Measurements from ENCODE around the gene TMEM190.
A peak's percentile ranks its signal among the peaks of the same experiment; 100 is the strongest.
"Not testable (repeated sequence)": the region's sequence is repeated elsewhere in the genome, so short reads cannot be mapped to it uniquely, and the experiment has no call there.

TMEM190 gene

DNA sequence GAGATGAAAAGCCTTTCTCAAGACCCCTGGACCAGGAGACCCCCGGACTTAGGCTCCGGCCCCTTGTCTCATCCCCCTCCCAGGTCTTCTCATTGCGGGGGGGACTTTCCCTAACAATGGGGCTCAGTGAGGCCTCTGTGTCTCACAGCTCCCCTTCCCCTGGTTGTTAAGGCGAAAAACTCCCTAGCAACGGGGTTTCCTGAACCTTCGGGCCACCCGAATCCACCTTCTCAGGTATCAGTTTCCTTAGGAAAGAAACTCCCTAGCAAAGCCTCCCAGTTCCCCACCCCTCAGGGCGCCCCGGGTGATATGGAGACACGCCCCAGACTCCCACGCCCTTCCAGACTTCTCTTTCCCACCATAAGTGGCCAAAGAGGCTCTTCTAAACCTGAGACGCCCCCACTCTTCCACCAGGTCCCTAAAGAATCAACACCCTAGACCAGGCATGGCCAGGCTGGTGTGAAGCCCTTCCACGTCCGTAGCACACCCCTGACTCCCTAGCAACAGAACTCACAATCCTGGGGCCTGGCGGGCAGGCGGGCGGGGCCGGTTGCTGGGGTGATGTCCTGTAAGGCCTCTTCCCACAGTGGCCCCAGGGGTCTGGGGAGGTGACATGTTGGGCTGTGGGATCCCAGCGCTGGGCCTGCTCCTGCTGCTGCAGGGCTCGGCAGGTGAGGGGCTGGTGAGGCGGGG lies at the start of gene TMEM190:
Gene TMEM190, plus strand, starts transcription at position 586 of the 693 bp plus-strand sequence. Its CDS starts 28 bp downstream, at position 614.
- Histone ChIP-seq H3K4me3 (ENCODE audit: low read length in 2 of 2) (no peak within 1 kb of the TSS), H3K36me3 (ENCODE audit: control insufficient read depth in 2 of 2, insufficient read depth in 2 of 2, low read length in 2 of 2) (no peaks in the 10 kb centered on the region), H3K9me3 (ENCODE audit: control insufficient read depth in 2 of 2, low read length in 2 of 2) (no peaks in the 10 kb centered on the region), H3K4me1 (ENCODE audit: control insufficient read depth, insufficient read depth, low read length) (no peaks in the 10 kb centered on the region), H3K27ac (ENCODE audit: low read length) (no peak within 1 kb of the TSS), H3K9ac (ENCODE audit: low read length in 2 of 2) (no peak within 1 kb of the TSS), H3K27me3 (ENCODE audit: control insufficient read depth in 1 of 2, insufficient read depth in 2 of 2, low read length in 2 of 2) (peaks cover 32 to 49% of the 10 kb centered on the region in 2 donors)

DNA sequence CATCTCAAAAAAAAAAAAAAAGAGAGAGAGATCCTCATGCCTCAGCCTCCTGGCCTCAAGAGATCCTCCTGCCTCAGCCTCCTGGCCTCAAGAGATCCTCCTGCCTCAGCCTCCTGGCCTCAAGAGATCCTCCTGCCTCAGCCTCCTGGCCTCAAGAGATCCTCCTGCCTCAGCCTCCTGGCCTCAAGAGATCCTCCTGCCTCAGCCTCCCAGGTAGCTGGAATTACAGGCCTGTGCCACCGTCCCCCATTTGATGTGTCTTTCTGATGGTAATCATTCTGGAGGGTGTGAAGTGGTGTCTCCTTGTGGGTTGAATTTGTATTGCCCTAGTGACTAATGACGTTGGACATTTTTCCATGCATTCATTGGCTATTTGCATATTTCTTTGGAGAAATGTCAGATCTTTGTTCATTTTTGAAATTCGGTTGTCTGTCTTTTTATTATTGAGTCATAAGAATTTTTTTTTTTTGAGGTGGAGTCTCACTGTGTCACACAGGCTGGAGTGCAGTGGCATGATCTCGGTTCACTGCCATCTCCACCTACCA lies 47.8 kb upstream of the TMEM190 start:
- H3K27me3 ChIP-seq (ENCODE audit: control insufficient read depth in 1 of 2, insufficient read depth in 2 of 2, low read length in 2 of 2); H3K9me3 ChIP-seq (ENCODE audit: control insufficient read depth in 2 of 2, low read length in 2 of 2); H3K27ac ChIP-seq (ENCODE audit: low read length); H3K4me1 ChIP-seq (ENCODE audit: control insufficient read depth, insufficient read depth, low read length); H3K36me3 ChIP-seq (ENCODE audit: control insufficient read depth in 2 of 2, insufficient read depth in 2 of 2, low read length in 2 of 2); H3K9ac ChIP-seq (ENCODE audit: low read length in 2 of 2); H3K4me3 ChIP-seq (ENCODE audit: low read length in 2 of 2): not testable (repeated sequence)

DNA sequence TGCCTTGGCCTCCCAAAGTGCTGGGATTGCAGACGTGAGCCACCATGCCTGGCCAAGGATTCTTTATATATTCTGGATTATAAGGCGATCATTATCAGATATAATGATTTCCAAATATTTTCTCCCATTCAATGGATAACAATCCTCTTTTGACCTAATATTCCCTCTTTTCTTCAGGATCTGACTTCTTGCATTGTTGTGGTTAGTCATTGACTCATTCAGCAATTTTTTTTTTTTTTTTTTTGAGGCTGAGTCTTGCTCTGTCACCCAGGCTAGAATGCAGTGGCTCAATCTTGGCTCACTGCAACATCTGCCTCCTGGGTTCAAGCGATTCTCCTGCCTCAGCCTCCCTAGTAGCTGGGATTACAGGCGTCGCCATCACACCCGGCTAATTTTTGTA lies 46.8 kb upstream of the TMEM190 start:
- not testable (repeated sequence) for H3K9me3 ChIP-seq (ENCODE audit: control insufficient read depth in 2 of 2, low read length in 2 of 2); H3K27me3 ChIP-seq (ENCODE audit: control insufficient read depth in 1 of 2, insufficient read depth in 2 of 2, low read length in 2 of 2); H3K4me3 ChIP-seq (ENCODE audit: low read length in 2 of 2); H3K9ac ChIP-seq (ENCODE audit: low read length in 2 of 2); H3K4me1 ChIP-seq (ENCODE audit: control insufficient read depth, insufficient read depth, low read length); H3K27ac ChIP-seq (ENCODE audit: low read length); H3K36me3 ChIP-seq (ENCODE audit: control insufficient read depth in 2 of 2, insufficient read depth in 2 of 2, low read length in 2 of 2)

DNA sequence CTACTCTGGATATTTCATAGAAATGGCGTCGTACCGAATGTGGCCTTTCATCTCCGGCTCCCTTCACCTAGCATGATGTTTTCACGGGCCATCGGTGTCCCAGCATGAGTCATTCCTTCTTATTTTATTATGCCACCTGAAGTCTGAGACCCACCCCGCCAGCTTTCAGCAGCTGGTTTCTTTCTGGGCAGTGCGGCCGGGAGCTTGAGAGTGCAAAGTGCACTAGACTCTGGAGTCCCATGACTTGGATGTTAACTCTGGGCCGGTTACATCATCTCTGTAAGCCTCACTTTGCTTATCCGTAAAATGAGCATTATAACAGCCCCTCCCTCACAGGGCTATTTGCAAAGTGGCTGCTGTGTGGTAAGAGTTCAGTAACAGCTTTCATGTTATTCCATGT lies 42.8 kb upstream of the TMEM190 start:
- Histone ChIP-seq H3K27me3 (ENCODE audit: control insufficient read depth in 1 of 2, insufficient read depth in 2 of 2, low read length in 2 of 2) (peaks cover 2 to 4% of the 10 kb centered on the region in 2 donors), H3K4me3 (ENCODE audit: low read length in 2 of 2) (no peak overlapping the region), H3K27ac (ENCODE audit: low read length) (no peak overlapping the region), H3K9ac (ENCODE audit: low read length in 2 of 2) (no peak overlapping the region), H3K9me3 (ENCODE audit: control insufficient read depth in 2 of 2, low read length in 2 of 2) (no peaks in the 10 kb centered on the region), H3K36me3 (ENCODE audit: control insufficient read depth in 2 of 2, insufficient read depth in 2 of 2, low read length in 2 of 2) (no peaks in the 10 kb centered on the region), H3K4me1 (ENCODE audit: control insufficient read depth, insufficient read depth, low read length) (peaks cover 5% of the 10 kb centered on the region)

DNA sequence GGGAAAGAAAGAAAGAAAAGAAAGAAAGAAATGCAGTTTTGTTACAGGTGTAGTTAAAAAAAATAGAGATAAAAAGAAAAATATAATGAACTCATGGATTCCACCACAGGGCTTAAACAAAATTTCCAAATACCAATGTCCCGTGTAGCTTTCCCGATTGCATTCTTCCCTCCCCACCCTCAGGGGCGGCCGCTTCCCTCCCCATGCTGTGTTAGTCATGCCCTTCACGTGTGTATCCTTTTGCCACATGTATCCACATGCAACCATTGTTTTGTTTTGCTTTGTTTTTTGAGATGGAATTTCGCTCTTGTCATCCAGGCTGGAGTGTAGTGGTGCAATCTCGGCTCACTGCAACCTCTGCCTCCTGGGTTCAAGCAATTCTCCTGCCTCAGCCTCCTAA lies 40.5 kb upstream of the TMEM190 start:
- peaks cover 15% of the 10 kb centered on the region for H3K4me1 ChIP-seq (ENCODE audit: control insufficient read depth, insufficient read depth, low read length)
- no peak overlapping the region for H3K27ac ChIP-seq (ENCODE audit: low read length)
- no peak overlapping the region for H3K9ac ChIP-seq (ENCODE audit: low read length in 2 of 2)
- H3K27me3 ChIP-seq (ENCODE audit: control insufficient read depth in 1 of 2, insufficient read depth in 2 of 2, low read length in 2 of 2): peaks cover 2 to 4% of the 10 kb centered on the region in 2 donors
- H3K9me3 ChIP-seq (ENCODE audit: control insufficient read depth in 2 of 2, low read length in 2 of 2): no peaks in the 10 kb centered on the region
- no peak overlapping the region for H3K4me3 ChIP-seq (ENCODE audit: low read length in 2 of 2)
- no peaks in the 10 kb centered on the region for H3K36me3 ChIP-seq (ENCODE audit: control insufficient read depth in 2 of 2, insufficient read depth in 2 of 2, low read length in 2 of 2)

DNA sequence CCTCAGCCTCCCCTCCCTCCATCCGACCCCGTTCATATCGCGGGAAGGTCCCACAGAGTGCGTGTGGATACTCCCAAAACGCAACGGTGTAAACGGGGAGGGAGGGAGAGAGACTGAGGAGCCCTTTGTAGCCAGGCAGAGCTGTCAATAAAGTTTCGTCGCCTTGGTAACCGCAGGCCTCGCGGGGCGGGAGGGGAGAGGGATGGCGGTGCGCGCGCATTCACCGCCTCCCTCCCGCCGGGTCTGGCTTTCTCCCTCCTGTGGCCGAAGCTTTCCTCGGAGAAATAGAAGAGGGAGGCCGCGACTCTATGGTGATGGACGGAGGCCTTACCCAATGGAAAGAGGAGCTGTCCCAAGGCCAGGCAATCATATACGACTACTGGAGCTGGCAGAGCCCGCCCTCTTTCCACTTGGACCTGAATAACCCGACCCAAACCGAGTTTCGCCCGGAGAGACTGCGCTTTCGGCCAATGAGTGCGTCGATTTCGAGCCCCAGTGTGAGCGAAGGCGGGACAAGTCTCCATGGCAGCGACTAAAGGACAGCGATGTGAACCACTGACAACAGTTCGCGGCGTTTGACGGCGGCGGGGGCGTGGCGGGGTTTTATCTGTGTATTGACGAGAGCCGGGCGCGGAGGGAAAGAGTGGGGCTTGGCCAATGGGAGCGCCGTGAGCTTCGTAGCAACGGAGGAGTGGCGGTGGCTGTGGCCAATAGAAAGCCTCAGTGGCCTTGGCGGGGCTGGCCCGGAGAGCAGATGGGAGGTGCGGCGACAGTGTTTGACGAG lies 37.3 kb upstream of the TMEM190 start, which contains the start of gene KMT5C:
Gene KMT5C, plus strand, starts transcription at position 772 of the 784 bp plus-strand sequence. CDS start 2,061 bp downstream, outside the sequence.
- peaks cover 21% of the 10 kb centered on the region for H3K4me1 ChIP-seq (ENCODE audit: control insufficient read depth, insufficient read depth, low read length)
- H3K9ac ChIP-seq (ENCODE audit: low read length in 2 of 2): peak within 1 kb of the TSS; percentile 84 to 88
- peak within 1 kb of the TSS; percentile 87 for H3K27ac ChIP-seq (ENCODE audit: low read length)
- no peaks in the 10 kb centered on the region for H3K9me3 ChIP-seq (ENCODE audit: control insufficient read depth in 2 of 2, low read length in 2 of 2)
- H3K36me3 ChIP-seq (ENCODE audit: control insufficient read depth in 2 of 2, insufficient read depth in 2 of 2, low read length in 2 of 2): peaks cover 4% of the 10 kb centered on the region in 2 donors
- H3K27me3 ChIP-seq (ENCODE audit: control insufficient read depth in 1 of 2, insufficient read depth in 2 of 2, low read length in 2 of 2): peaks cover 0 to 4% of the 10 kb centered on the region in 2 donors
- peak within 1 kb of the TSS; percentile 86 to 96 for H3K4me3 ChIP-seq (ENCODE audit: low read length in 2 of 2)

DNA sequence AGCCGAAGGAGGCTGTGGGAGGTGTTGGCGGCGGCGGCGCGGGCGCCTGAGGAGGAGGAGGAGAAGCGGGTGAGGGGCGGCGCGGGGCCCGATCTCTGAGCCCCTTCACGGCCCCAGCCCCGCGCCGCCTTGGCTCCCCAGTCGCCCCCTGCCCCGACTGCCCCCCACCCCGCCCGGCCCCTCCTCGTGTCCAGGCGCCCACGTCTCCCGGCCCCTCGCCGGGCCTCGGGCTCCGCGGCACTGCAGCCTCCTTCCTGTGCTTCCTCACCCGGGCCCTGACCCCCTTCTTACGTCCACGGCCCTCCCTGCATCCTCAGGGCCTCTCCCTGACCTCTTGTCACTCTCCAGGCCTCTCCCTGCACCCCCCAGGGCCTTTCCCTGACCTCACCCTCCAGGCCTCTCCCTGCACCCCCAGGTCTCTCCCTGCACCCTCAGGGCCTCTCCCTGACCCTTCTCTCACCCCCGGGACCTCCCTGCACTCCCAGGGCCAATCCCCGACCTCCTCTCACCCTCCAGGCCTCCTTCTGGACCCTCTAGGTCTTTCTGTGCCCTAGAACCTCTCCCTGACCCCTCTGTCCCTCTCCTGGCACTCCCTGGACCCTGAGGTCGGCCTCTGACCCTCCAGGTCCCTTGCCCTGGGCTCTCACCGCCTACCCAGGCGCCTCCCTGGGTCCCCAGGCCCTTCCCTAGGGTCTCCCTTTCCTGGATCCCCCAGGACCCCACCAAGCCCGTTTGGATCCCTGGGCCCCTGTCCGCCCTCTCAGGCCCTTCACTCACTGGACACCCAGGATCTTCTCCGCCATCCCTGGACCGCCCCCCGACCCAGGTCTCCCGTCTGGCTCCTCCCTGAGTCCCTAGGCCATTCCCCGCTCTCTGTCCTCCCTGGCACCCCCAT lies 36.5 kb upstream of the TMEM190 start:
- H3K27ac ChIP-seq (ENCODE audit: low read length): peak overlapping the region; percentile 53
- H3K9ac ChIP-seq (ENCODE audit: low read length in 2 of 2): peak overlapping the region; percentile 83 to 84
- peaks cover 21% of the 10 kb centered on the region for H3K4me1 ChIP-seq (ENCODE audit: control insufficient read depth, insufficient read depth, low read length)
- no peaks in the 10 kb centered on the region for H3K9me3 ChIP-seq (ENCODE audit: control insufficient read depth in 2 of 2, low read length in 2 of 2)
- peak overlapping the region; percentile 86 to 88 for H3K4me3 ChIP-seq (ENCODE audit: low read length in 2 of 2)
- H3K36me3 ChIP-seq (ENCODE audit: control insufficient read depth in 2 of 2, insufficient read depth in 2 of 2, low read length in 2 of 2): peaks cover 4% of the 10 kb centered on the region in 2 donors
- H3K27me3 ChIP-seq (ENCODE audit: control insufficient read depth in 1 of 2, insufficient read depth in 2 of 2, low read length in 2 of 2): peaks cover 0 to 4% of the 10 kb centered on the region in 2 donors

DNA sequence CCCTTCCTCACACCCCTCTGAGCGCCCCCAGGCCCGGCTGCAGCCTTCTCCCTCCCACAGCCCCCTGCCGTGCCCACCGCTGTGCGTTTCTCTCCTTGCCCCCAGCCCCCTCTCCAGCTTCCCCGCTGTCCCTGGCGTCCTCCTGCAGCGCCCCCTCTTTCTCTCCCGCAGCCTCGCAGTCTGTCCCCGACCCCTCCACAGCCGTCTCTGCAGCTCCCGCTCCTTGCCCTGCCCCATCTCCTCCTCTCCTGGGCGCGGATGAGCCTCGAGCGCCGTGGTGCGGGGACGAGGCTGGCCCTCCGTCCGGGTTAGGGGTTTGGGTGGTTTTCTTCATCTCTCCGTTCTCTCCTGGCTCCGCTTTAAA lies 35.9 kb upstream of the TMEM190 start:
- no peaks in the 10 kb centered on the region for H3K9me3 ChIP-seq (ENCODE audit: control insufficient read depth in 2 of 2, low read length in 2 of 2)
- peak overlapping the region; percentile 86 to 88 for H3K4me3 ChIP-seq (ENCODE audit: low read length in 2 of 2)
- H3K9ac ChIP-seq (ENCODE audit: low read length in 2 of 2): peak overlapping the region; percentile 83 to 84
- H3K27me3 ChIP-seq (ENCODE audit: control insufficient read depth in 1 of 2, insufficient read depth in 2 of 2, low read length in 2 of 2): peaks cover 0 to 4% of the 10 kb centered on the region in 2 donors
- H3K36me3 ChIP-seq (ENCODE audit: control insufficient read depth in 2 of 2, insufficient read depth in 2 of 2, low read length in 2 of 2): peaks cover 4% of the 10 kb centered on the region in 2 donors
- peaks cover 25% of the 10 kb centered on the region for H3K4me1 ChIP-seq (ENCODE audit: control insufficient read depth, insufficient read depth, low read length)
- H3K27ac ChIP-seq (ENCODE audit: low read length): no peak overlapping the region

DNA sequence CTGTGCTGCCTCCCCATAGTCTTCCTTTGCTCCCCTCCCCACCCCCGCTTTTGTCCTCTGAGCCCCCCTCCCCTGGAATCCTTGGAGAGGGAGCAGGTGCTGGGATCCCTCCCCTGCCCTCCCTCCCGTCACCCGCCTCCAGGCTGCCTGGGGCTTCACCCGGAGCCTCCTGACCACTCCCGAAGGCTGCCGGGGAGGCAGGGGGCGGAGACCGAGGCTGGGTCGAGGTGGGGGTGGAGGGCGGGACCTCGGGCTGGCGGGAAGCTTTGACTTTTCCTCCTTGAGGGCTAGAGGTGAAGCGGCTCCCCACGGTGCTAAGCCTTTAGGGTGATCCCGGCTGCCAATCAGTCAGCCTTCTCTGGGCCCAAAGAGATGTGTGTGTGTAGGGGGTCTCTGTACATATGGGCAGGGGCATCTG lies 35.4 kb upstream of the TMEM190 start:
- Histone ChIP-seq H3K9me3 (ENCODE audit: control insufficient read depth in 2 of 2, low read length in 2 of 2) (no peaks in the 10 kb centered on the region), H3K4me3 (ENCODE audit: low read length in 2 of 2) (peak overlapping the region; percentile 86 to 88), H3K27me3 (ENCODE audit: control insufficient read depth in 1 of 2, insufficient read depth in 2 of 2, low read length in 2 of 2) (peaks cover 0 to 4% of the 10 kb centered on the region in 2 donors), H3K36me3 (ENCODE audit: control insufficient read depth in 2 of 2, insufficient read depth in 2 of 2, low read length in 2 of 2) (peaks cover 4% of the 10 kb centered on the region in 2 donors), H3K4me1 (ENCODE audit: control insufficient read depth, insufficient read depth, low read length) (peaks cover 29% of the 10 kb centered on the region), H3K27ac (ENCODE audit: low read length) (no peak overlapping the region), H3K9ac (ENCODE audit: low read length in 2 of 2) (peak overlapping the region in 1 of 2 donors; percentile 84)

Measured in stomach smooth muscle (tissue), 2 donors.